K562 (cell line): ENCODE data around the gene ORMDL2. TPM values are rescaled to one million over a fixed set of nuclear protein-coding genes. Genes with fewer than 3 reads are reported as not detected.

Experiments used
- DACH1 ChIP-seq: fragments of 450-650 bp; IDR thresholded peaks from 2 replicates; pipeline ENCODE4 v1.6.1; 2018; ENCODE audit not compliant: partially characterized antibody
- GATAD2B ChIP-seq: fragments of 450-650 bp; IDR thresholded peaks from 2 replicates; pipeline ENCODE4 v1.6.1; 2017; ENCODE audit warnings: mild to moderate bottlenecking, borderline replicate concordance
- NONO ChIP-seq, 2 experiments: fragments of 200-400 bp in 1 of 2; fragments of 450-650 bp in 1 of 2; formaldehyde crosslinking in 1 of 2; IDR thresholded peaks; 2 replicates each; pipeline ENCODE4 v1.6.1; 2017; ENCODE audit warnings: low read depth in 2 of 2, mild to moderate bottlenecking in 2 of 2, moderate library complexity in 2 of 2, low read length in 1 of 2
- SRSF9 ChIP-seq: fragments of 200-400 bp; formaldehyde crosslinking; IDR thresholded peaks from 2 replicates; pipeline ENCODE4 v1.6.1; 2017; ENCODE audit warnings: low read depth, low read length, borderline replicate concordance
- TRIM24 ChIP-seq, 2 experiments: fragments of 450-650 bp; IDR thresholded peaks; 2 replicates each; pipeline ENCODE4 v1.6.1; 2016
- TRIM28 ChIP-seq: fragments of 450-650 bp; IDR thresholded peaks from 2 replicates; pipeline ENCODE4 v1.6.1; 2017
- ZNF384 ChIP-seq: IDR thresholded peaks from 2 replicates; pipeline ENCODE4 v1.6.1; 2012; ENCODE audit warnings: low read depth, low read length, improper control_type of control experiment
- ZNF551 ChIP-seq: fragments of 250-450 bp; sonication (Bioruptor Pico); IDR thresholded peaks from 2 replicates; pipeline ENCODE4 v1.5.0; 2021; ENCODE audit warnings: mild to moderate bottlenecking, moderate library complexity
- ZNF785 ChIP-seq: fragments of 250-450 bp; sonication (Bioruptor Pico); IDR thresholded peaks from 2 replicates; pipeline ENCODE4 v1.4.0; 2020; ENCODE audit warnings: mild to moderate bottlenecking
- polyA plus RNA-seq, 8 experiments: library from polyadenylated mRNA; depleted of rRNA in 4 of 8; stranded (reverse) in 5 of 8; unstranded in 3 of 8; fragments of >200 nt; fragmentation: Nextera tagmentation in 2 of 8; fragmentation: Illumina TruSeq in 1 of 8; extraction: Ambion mirVana in 2 of 8; extraction: Trizol in 1 of 8; gene quantifications; 2 replicates each; pipeline versions ENCODE4 v1.2.1 to v1.2.3, GENCODE V29; 2011 to 2014; ENCODE audit warnings: inconsistent platforms in 1 of 8, missing spikeins in 1 of 8
- total RNA-seq, 7 experiments: library from RNA; depleted of rRNA in 6 of 7; stranded (reverse); fragments of >200 nt in 6 of 7; fragmentation: Illumina TruSeq in 2 of 7; extraction: Trizol in 2 of 7; gene quantifications; 2 replicates each; pipeline versions ENCODE4 v1.2.1 to v1.2.3, GENCODE V29; 2011 to 2021; ENCODE audit warnings: low replicate concordance in 1 of 7
- TF ChIP-seq, protein P1 (sequence below): fragments of 450-650 bp; IDR thresholded peaks from 2 replicates; pipeline ENCODE4 v1.6.1; 2016; ENCODE audit warnings: mild to moderate bottlenecking, moderate library complexity
- TF ChIP-seq, protein P2 (sequence below): fragments of 450-650 bp; IDR thresholded peaks from 2 replicates; pipeline ENCODE4 v1.6.1; 2014; ENCODE audit warnings: low read depth, mild to moderate bottlenecking, moderate library complexity, borderline replicate concordance
- TF ChIP-seq, protein P3 (sequence below): fragments of 200-800 bp; sonication (Bioruptor generic); IDR thresholded peaks from 2 replicates; pipeline ENCODE4 v1.6.1; 2017; ENCODE audit warnings: missing genetic modification characterization, missing compliant biosample characterization

The ORMDL2 gene
- total and polyA plus RNA-seq, 9 of the 15 experiments (the other 6 are each of a cell fraction or from before 2014, with no cell fraction given) = 9.9 to 113 (median 34.4) TPM

DNA sequence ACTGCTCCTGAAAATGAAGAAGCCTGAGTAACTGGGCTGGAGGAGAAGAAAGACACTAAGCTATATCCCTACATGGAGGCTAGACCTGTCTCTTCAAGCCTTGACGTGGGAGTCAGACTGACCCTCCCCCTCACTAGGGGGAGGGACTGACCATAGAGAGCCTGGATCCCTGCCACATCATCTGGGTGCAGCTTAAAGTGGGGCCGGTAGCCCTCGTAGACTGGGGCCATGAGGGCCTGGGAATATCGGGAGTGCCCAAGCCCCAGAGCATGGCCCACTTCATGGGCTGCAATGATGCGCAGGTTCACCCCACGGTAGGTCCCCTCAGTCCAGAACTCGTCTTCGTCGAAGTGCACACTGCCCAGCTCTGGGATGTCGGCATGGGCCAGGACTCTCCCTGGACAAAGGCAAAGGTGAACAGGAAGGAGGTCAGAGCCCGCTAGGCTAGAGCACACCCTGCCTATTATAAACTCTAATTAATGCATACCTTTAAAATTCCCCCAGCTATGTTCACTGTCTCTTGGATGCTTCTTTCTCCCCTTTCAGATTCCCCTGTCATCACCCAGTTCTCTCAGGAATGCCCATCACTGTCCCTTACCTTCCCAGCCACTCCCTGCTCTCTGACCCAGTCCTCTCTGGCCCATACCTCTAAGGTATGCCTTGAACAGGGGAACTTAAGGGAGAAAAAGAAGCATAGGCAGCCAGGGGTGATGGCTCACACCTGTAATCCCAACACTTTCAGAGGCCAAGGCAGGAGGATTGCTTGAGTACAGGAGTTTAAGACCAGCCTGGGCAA, 21.7 kb downstream of the ORMDL2 start (continued):
- TF ChIP-seq DACH1 = no peak
- TF ChIP-seq SRSF9 = no peak
- no peak for TF ChIP-seq TRIM24 (IDR thresholded peaks at IDR 0.05)
- TF ChIP-seq, protein P1, sequence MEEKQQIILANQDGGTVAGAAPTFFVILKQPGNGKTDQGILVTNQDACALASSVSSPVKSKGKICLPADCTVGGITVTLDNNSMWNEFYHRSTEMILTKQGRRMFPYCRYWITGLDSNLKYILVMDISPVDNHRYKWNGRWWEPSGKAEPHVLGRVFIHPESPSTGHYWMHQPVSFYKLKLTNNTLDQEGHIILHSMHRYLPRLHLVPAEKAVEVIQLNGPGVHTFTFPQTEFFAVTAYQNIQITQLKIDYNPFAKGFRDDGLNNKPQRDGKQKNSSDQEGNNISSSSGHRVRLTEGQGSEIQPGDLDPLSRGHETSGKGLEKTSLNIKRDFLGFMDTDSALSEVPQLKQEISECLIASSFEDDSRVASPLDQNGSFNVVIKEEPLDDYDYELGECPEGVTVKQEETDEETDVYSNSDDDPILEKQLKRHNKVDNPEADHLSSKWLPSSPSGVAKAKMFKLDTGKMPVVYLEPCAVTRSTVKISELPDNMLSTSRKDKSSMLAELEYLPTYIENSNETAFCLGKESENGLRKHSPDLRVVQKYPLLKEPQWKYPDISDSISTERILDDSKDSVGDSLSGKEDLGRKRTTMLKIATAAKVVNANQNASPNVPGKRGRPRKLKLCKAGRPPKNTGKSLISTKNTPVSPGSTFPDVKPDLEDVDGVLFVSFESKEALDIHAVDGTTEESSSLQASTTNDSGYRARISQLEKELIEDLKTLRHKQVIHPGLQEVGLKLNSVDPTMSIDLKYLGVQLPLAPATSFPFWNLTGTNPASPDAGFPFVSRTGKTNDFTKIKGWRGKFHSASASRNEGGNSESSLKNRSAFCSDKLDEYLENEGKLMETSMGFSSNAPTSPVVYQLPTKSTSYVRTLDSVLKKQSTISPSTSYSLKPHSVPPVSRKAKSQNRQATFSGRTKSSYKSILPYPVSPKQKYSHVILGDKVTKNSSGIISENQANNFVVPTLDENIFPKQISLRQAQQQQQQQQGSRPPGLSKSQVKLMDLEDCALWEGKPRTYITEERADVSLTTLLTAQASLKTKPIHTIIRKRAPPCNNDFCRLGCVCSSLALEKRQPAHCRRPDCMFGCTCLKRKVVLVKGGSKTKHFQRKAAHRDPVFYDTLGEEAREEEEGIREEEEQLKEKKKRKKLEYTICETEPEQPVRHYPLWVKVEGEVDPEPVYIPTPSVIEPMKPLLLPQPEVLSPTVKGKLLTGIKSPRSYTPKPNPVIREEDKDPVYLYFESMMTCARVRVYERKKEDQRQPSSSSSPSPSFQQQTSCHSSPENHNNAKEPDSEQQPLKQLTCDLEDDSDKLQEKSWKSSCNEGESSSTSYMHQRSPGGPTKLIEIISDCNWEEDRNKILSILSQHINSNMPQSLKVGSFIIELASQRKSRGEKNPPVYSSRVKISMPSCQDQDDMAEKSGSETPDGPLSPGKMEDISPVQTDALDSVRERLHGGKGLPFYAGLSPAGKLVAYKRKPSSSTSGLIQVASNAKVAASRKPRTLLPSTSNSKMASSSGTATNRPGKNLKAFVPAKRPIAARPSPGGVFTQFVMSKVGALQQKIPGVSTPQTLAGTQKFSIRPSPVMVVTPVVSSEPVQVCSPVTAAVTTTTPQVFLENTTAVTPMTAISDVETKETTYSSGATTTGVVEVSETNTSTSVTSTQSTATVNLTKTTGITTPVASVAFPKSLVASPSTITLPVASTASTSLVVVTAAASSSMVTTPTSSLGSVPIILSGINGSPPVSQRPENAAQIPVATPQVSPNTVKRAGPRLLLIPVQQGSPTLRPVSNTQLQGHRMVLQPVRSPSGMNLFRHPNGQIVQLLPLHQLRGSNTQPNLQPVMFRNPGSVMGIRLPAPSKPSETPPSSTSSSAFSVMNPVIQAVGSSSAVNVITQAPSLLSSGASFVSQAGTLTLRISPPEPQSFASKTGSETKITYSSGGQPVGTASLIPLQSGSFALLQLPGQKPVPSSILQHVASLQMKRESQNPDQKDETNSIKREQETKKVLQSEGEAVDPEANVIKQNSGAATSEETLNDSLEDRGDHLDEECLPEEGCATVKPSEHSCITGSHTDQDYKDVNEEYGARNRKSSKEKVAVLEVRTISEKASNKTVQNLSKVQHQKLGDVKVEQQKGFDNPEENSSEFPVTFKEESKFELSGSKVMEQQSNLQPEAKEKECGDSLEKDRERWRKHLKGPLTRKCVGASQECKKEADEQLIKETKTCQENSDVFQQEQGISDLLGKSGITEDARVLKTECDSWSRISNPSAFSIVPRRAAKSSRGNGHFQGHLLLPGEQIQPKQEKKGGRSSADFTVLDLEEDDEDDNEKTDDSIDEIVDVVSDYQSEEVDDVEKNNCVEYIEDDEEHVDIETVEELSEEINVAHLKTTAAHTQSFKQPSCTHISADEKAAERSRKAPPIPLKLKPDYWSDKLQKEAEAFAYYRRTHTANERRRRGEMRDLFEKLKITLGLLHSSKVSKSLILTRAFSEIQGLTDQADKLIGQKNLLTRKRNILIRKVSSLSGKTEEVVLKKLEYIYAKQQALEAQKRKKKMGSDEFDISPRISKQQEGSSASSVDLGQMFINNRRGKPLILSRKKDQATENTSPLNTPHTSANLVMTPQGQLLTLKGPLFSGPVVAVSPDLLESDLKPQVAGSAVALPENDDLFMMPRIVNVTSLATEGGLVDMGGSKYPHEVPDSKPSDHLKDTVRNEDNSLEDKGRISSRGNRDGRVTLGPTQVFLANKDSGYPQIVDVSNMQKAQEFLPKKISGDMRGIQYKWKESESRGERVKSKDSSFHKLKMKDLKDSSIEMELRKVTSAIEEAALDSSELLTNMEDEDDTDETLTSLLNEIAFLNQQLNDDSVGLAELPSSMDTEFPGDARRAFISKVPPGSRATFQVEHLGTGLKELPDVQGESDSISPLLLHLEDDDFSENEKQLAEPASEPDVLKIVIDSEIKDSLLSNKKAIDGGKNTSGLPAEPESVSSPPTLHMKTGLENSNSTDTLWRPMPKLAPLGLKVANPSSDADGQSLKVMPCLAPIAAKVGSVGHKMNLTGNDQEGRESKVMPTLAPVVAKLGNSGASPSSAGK = no peak
- TF ChIP-seq TRIM28 = no peak
- TF ChIP-seq ZNF384 = no peak
- TF ChIP-seq, protein P2, sequence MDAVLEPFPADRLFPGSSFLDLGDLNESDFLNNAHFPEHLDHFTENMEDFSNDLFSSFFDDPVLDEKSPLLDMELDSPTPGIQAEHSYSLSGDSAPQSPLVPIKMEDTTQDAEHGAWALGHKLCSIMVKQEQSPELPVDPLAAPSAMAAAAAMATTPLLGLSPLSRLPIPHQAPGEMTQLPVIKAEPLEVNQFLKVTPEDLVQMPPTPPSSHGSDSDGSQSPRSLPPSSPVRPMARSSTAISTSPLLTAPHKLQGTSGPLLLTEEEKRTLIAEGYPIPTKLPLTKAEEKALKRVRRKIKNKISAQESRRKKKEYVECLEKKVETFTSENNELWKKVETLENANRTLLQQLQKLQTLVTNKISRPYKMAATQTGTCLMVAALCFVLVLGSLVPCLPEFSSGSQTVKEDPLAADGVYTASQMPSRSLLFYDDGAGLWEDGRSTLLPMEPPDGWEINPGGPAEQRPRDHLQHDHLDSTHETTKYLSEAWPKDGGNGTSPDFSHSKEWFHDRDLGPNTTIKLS = peak; percentile 30; the same call in 1 of the 2 replicates
- TF ChIP-seq GATAD2B = no peak
- TF ChIP-seq, protein P3, sequence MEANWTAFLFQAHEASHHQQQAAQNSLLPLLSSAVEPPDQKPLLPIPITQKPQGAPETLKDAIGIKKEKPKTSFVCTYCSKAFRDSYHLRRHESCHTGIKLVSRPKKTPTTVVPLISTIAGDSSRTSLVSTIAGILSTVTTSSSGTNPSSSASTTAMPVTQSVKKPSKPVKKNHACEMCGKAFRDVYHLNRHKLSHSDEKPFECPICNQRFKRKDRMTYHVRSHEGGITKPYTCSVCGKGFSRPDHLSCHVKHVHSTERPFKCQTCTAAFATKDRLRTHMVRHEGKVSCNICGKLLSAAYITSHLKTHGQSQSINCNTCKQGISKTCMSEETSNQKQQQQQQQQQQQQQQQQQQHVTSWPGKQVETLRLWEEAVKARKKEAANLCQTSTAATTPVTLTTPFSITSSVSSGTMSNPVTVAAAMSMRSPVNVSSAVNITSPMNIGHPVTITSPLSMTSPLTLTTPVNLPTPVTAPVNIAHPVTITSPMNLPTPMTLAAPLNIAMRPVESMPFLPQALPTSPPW (CRISPR knock-in tag) = 0 out of 2 replicates have a peak, but pooled peaks have one; percentile 18
- no peak for TF ChIP-seq ZNF785
- no peak for TF ChIP-seq ZNF551 (CRISPR knock-in tag)
- TF ChIP-seq NONO (IDR thresholded peaks at IDR 0.05; ENCODE audit: low read depth in 2 of 2, low read length in 1 of 2) = no peak
